SU-DHL-6 (cell line): ENCODE results near the gene MAN2A1.

ENCODE experiments used
- CTCF ChIP-seq: fragments of 200-600 bp; sonication (generic); IDR thresholded peaks from one replicate; pipeline ENCODE4 v1.5.1; 2017; ENCODE audit warnings: antibody characterized with exemption, mild to moderate bottlenecking, low read length, moderate library complexity; ENCODE audit not compliant: insufficient read depth, poor library complexity, severe bottlenecking
- EZH2phosphoT487 ChIP-seq: fragments of 200-600 bp; sonication (generic), shearing (Covaris generic); conservative IDR thresholded peaks from 2 replicates; pipeline ENCODE4 v1.6.1; 2018; ENCODE audit warnings: mild to moderate bottlenecking, antibody characterized with exemption, low read length, moderate library complexity, mixed read lengths

DNA sequence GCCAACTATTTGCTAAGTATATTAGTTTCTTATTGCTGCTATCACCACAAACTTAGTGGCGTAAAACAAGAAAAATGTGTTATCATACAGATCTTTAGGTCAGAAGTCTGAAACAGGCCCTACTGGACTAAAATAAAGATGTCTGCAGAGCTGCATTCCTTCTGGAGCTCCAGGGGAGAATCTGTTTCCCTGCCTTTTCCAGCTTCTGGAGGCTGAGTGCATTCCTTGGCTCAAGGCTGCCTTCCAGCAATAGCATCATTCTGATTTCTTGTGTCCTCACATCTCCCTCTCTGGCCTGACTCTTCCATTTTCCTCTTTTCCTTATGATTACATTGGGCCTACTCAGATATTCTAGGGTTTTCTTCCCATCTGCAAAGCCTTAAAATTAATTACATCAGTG lies 15.9 kb downstream of the MAN2A1 start:
- TF ChIP-seq CTCF, result no peak
- TF ChIP-seq EZH2phosphoT487, result no peak
